NOMO-1 treated with dmso at 0.1 percent for 144 hours (cell line): ENCODE results near the gene LRRC8C.

Experiments used
- DNase-seq: peaks from one replicate; lab custom pipeline; 2025; ENCODE audit not compliant: unreplicated experiment; lab: John Stamatoyannopoulos, UW

The LRRC8C gene

GRCh38 chr1:89632657-89633247 lies at the start of gene LRRC8C:
LRRC8C (plus strand) TSS chr1:89633120; CDS start chr1:89686474, 53,354 bp downstream.
- DNase-seq: peak; percentile 69

GRCh38 chr1:89584211-89584610 lies 48.7 kb upstream of the LRRC8C start:
- DNase-seq: no peak

- no peak for DNase-seq
These were observed 48.1 kb upstream of the LRRC8C start for GRCh38 chr1:89584781-89585180.

- no peak for DNase-seq
These were observed 45.2 kb upstream of the LRRC8C start for GRCh38 chr1:89587729-89588161.

GRCh38 chr1:89588480-89588879 lies 44.4 kb upstream of the LRRC8C start:
- DNase-seq: no peak

GRCh38 chr1:89589515-89589914 lies 43.4 kb upstream of the LRRC8C start:
- no peak for DNase-seq

- DNase-seq: no peak
These were observed 42.4 kb upstream of the LRRC8C start for GRCh38 chr1:89590341-89591080.

- DNase-seq: peak; percentile 64
These were observed 40.0 kb upstream of the LRRC8C start for GRCh38 chr1:89592861-89593302.

- DNase-seq: no peak
These were observed 38.7 kb upstream of the LRRC8C start for GRCh38 chr1:89594096-89594740.

- DNase-seq: no peak
These were observed 36.2 kb upstream of the LRRC8C start for GRCh38 chr1:89596698-89597097.

- peak; percentile 7 for DNase-seq
These were observed 34.2 kb upstream of the LRRC8C start for GRCh38 chr1:89598450-89599331.

GRCh38 chr1:89599332-89599630 lies 33.6 kb upstream of the LRRC8C start:
- no peak for DNase-seq

- no peak for DNase-seq
These were observed 32.3 kb upstream of the LRRC8C start for GRCh38 chr1:89600451-89601224.

- DNase-seq: no peak
These were observed 30.0 kb upstream of the LRRC8C start for GRCh38 chr1:89602871-89603404.

- DNase-seq: no peak
These were observed 29.1 kb upstream of the LRRC8C start for GRCh38 chr1:89603651-89604413.

GRCh38 chr1:89604414-89604735 lies 28.5 kb upstream of the LRRC8C start:
- no peak for DNase-seq

GRCh38 chr1:89605692-89606091 lies 27.2 kb upstream of the LRRC8C start:
- no peak for DNase-seq

GRCh38 chr1:89606227-89606980 lies 26.5 kb upstream of the LRRC8C start:
- no peak for DNase-seq

- no peak for DNase-seq
These were observed 25.8 kb upstream of the LRRC8C start for GRCh38 chr1:89607156-89607555.
